ENCODE results near the gene HPX.

- TF ChIP-seq SPI1 (IDR thresholded peaks at IDR 0.05; ENCODE audit: low read depth, low read length), result no peak
- TF ChIP-seq POLR2A (IDR thresholded peaks at IDR 0.05; ENCODE audit: low read depth, low read length), result no peak
Measured at GRCh38 chr11:6474413-6474792, 33.6 kb upstream of the HPX start.
